G401.6 (cell line): Measurements from ENCODE around the gene IDH3B.
"Not testable (repeated sequence)": the region's sequence is repeated elsewhere in the genome, so short reads cannot be mapped to it uniquely, and the experiment has no call there.

ENCODE experiments used
- FAIRE-seq: peaks from 2 replicates; lab custom pipeline; 2012; peaks lifted over from hg19 to GRCh38; lab: Jason Lieb, UNC

The IDH3B gene

DNA sequence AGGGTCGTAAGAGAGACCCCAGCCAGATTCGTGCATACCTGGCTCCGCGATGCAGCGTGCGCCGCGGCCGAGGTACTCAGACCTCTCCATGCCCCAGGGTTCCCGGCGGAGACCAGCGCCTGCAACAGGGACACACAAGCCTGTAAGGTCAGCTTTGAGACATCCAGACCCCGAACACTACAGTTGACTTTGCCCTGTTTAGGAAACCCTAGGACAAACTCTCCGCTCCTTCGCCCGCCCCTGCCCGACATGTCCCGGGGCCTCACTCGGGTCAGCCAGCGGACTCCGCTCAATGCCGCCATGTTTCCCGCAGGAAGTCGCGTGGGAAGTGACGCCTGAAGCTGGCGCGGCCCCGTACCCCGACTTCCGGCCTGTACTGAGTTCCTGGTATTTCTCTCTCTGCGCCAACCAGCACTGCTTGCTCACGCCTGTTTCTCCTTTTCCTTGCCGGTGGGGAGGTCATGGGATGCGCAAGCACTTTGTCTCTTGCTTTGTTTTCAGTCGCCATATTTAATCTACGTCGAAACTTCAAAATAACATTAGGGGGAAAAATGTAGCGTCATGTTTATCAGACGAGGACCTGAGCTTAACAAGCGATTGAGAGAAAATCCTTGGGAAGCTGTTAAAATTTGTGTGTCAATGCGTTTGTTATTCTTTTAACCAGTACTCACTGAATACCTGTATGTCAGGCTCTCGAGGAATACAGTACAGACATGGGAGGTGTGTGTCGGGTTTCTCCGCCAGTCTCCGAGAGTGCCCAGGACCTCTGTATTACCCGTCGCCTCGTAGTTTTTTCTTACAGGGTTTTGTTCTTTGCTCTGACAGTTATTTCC lies at the start of gene IDH3B:
Gene IDH3B, minus strand, starts transcription at position 330 of the 833 bp plus-strand sequence. Its CDS starts 28 bp downstream, at position 302.
- FAIRE-seq, result peak; percentile 83

DNA sequence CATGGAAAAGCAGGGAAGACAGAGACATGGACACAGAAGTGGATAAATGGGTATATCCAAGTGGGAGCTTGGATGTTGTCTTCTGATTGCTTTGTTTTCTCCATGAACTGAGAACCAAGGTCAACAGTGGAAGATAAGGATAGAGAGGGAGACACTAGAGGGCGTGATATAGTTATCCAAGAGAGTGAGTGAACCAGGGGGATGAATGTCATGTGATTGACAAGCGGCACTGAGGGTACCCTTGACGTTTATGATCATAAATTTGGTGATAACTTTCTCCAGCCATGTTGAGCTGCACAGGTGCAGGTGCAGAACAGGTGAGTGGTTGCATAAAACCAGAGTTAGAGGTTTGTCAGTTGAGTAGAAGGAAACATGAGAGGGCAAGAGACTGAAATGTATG lies 49.3 kb upstream of the IDH3B start:
- FAIRE-seq, result no peak

DNA sequence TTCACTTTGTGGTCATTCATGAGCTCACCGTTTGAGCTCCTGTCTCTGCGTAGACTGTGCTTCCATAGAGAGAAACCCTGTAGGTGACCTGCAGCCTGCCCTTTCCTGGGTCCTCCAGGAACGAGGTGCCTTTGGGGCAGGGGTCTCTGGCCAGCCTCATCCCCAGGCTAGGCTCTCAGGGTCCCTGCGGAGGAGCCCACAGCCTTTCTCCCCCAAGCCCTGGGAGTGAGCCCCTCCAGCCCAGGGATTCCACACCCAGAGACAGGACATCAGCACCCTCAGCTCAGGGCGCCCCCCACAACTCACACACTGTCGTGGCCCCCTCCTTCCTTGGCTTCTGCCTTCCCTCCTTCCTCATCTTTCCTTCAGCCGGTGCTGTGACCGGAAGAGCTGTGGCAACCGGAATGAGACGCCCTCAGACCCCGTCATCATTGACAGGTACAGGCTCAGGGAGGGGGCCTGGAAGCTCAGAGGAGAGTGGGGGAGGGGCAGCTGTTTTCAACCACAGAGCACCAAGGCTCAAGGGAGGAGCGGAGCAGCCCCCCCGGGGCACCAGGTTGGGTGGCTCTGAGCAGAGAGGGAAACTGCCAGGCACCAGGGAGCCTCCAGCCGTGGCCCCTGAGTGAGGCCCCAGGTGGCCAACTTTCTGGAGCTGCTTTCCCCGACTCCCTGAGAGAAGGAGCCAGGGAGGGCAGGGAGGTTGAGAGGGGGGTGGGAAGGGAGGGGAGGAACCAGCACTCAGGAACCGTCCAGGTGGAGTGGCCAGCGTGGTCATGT lies 45.4 kb upstream of the IDH3B start:
- no peak for FAIRE-seq

DNA sequence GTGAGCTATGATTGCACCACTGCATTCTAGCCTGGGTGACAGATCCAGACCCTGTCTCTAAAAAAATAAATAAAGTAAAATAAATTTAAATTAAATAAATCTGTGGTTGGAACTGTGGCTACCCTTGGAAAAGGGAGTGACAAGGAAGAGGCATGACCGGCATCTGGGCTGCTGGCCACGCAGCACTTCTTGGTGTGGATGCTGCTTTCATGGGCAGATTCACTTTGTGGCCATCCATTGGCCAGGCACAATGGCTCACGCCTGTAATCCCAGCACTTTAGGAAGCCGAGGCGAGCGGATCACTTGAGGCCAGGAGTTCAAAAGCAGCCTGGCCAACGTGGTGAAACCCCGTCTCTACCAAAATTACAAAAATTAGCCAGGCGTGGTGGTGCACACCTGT lies 44.6 kb upstream of the IDH3B start:
- no peak for FAIRE-seq

GRCh38 chr20:2708073-2708415 lies 44.0 kb upstream of the IDH3B start:
- FAIRE-seq, result no peak

DNA sequence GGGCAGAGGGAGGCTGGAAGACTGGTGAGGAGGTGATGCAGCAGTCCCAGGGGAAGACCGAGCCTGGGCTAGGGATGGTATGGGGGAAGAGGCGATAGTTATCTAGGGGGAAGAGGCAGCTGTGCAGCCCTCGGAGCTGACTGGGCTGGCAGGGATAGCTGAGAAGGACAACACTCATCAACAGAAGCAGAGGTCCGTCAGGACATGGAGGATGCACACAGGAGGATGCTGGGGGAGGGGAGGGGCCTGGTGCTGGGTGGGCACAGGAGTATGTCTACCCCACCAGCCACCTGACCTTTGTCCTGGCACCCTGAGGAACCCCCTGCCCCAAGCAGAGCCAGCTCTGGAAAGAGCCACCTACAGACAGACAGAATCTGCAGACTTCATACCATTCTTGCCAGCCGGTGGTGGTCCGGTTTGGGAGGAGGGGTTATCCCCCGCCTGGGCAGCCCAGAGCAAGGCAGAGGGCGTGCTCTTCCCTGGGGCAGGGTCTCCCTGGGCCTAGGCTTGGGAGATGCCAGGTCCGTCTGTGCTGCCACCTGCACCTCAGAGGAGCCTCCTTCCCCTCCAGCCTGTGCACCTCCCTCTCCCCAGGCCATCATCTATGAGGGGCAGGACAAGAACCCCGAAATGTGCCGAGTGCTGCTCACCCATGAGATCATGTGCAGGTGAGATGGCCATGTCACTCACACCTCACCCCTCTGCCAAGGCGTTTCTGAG lies 43.5 kb upstream of the IDH3B start:
- no peak for FAIRE-seq

- no peak for FAIRE-seq
Observed at GRCh38 chr20:2706688-2707352, 42.8 kb upstream of the IDH3B start.

- FAIRE-seq, result no peak
Observed at GRCh38 chr20:2705931-2706645, 42.1 kb upstream of the IDH3B start.

DNA sequence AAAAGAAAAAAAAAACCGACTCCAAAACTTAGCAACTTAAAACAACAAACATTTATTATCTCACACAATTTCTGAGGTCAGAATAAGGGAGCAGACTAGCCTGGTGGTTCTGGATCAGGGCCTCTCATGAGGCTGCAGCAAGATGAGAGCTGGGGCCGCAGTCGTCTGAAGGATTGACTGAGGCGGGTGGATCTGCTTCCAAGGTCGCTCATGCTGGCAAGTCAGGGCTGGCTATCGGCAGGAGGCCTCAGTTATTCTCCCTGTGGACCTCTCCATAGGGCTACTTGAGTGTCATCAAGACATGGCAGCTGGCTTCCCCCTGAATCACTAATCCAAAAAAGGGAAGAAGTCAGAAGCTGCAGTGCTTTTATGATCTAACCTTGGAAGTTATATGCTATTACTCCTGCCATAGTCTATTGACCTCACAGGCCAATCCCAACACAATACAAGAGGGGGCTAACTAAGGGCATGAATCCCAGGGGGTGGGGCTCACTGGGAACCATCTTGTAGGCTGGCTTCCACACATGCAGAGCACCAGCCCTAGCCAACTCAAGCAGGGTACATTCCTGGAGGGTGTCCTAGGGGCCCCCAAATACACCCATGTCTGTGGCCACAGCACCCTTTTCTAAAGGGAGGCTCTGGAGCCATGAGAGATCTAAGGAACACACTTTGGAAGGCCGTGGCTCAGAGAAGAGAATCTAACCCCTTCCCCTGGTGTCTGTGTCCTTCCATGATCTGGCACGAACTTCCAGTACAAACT lies 39.9 kb upstream of the IDH3B start:
- no peak for FAIRE-seq

GRCh38 chr20:2701671-2702081 lies 37.7 kb upstream of the IDH3B start:
- FAIRE-seq, result no peak

DNA sequence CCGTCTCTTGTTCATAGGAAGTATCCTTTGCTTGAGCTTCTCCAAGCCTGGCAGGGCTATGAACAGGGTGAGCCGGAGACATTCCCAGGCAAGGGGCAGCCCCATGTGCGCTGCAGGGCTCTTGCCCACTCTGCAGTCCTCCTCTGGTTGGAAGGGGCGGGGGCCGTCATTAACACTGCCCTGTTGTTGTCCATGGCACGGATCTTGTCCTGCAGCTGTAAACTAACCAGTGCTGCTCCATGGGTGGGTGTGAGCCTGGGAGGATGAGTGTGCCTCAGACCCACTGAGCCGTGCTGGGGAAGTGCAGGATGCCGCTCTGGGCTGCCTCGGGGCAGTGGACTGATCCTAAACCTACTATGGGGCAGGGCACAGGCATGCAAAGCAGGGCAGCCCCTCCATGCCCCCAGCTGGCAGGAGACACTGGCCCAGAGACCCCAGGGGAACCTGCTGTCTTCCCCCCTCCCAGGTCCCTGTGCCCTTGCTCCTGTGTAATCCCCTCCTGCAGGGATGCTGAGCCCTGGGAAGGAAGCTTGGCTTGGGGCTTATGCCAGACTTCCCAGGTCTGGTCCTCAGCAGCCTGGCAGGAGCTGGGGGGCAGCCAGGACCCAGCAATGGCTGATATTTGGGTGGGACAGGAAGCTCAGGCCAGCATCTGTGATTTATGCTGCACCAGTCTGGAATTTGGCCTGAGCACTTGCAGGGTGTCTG lies 37.1 kb upstream of the IDH3B start:
- no peak for FAIRE-seq

- no peak for FAIRE-seq
Observed at GRCh38 chr20:2699775-2700413, 35.9 kb upstream of the IDH3B start.

DNA sequence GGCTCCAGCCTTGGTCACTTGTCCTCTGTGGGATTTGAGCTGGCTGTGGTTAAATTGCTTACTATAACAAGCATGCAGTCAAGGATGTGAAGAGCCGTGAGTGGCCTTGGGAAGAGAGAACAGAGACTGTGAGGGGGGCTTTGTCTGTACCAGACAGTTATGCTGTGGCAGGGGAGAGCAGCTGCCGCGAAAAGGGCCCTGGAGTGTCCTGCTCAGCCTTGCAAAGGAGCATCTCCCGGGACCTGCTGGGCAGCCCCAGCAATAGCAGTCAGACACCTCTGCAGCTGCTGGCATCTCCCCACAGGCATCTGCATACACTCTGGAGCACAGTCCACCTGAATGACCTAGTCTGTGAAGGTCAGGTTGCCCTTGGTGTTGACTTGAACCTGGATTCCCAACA lies 34.9 kb upstream of the IDH3B start:
- FAIRE-seq, result no peak

DNA sequence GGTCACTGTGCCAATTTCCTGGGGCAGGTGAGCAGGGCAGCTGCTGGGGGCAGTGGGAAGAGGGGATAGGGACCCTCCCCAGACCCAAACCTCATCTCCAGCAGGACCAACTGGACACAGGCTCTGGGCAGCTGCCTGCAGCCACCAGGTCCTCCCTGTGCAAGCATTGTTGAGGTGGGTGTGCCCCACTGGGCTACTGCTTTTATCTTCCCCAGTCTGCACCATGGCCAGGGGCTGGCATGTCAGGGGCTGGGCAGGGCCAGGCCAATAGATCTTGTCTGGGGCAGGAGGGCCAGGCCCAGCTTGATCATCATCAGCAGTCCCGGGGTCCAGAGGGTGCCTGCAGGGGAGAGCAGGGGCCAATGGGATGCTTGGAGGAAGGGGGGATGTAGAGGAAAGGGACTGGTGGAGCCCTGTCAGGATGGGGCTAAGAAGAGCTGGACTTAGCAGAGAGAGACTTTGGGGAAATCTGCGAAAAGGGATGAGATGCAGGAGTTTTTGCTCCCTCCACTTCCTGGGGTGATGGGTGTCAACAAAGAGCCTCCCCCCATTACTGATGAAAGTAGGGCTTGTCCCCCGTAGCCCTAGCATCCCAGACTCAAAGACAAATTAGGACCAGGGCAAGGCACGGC lies 34.3 kb upstream of the IDH3B start:
- no peak for FAIRE-seq

- FAIRE-seq, result no peak
Observed at GRCh38 chr20:2697768-2698167, 33.8 kb upstream of the IDH3B start.

DNA sequence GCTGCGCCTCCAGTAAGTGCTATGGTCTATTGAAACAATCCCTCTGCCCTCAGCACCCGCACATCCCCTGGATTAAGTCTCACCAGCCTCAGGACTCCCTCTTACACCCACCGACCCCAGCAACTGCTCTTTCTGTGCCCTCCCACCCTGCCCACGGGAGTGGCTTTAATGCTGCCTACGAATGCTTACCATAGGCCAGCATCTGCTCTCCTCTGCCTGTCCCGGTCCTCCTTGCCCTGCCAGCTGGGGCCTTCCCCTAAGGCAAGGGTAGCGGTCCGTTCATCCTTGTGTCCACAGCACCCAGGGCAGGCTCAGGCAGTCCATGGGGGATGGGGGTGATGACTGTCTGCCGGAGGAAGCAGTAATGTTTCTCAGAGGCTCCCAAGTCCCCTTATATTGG lies 32.6 kb upstream of the IDH3B start:
- FAIRE-seq, result no peak

- FAIRE-seq, result not testable (repeated sequence)
Observed at GRCh38 chr20:2695984-2696525, 32.0 kb upstream of the IDH3B start.

GRCh38 chr20:2695206-2695983 lies 31.4 kb upstream of the IDH3B start:
- FAIRE-seq, result no peak
